Naive B cell (primary cell): ENCODE measurements around the gene CCT2. TPM values are rescaled to one million over a fixed set of nuclear protein-coding genes. Genes with fewer than 3 reads are reported as not detected.

Source experiments
- ATAC-seq, 2 donors: fragments of 150-1000 bp; cut with Tn5 transposase; 2 replicates each; pipeline ENCODE4 v1.10.0; 2021; ENCODE audit warnings: low read depth in 2 of 2, mild to moderate bottlenecking in 2 of 2, moderate library complexity in 2 of 2
- DNase-seq: peaks from one replicate; pipeline ENCODE4 v3.0.0; 2022
- H3K27ac Mint-ChIP-seq, 6 donors: one replicate each; pipeline ENCODE4 v1.8.0; 2020 to 2022; ENCODE audit warnings: mild to moderate bottlenecking in 6 of 6, mixed read lengths in 6 of 6, moderate library complexity in 5 of 6, inconsistent platforms in 2 of 6
- H3K27me3 Mint-ChIP-seq, 3 donors: one replicate each; pipeline ENCODE4 v1.8.0; 2021 to 2022; ENCODE audit warnings: mixed read lengths in 3 of 3, mild to moderate bottlenecking in 1 of 3
- H3K36me3 Mint-ChIP-seq, 2 donors: one replicate each; pipeline ENCODE4 v1.8.0; 2020 to 2022; ENCODE audit warnings: mixed read lengths in 2 of 2, inconsistent platforms in 1 of 2, mild to moderate bottlenecking in 1 of 2
- H3K4me1 Mint-ChIP-seq, 3 donors: one replicate each; pipeline ENCODE4 v1.8.0; 2020 to 2022; ENCODE audit warnings: mixed read lengths in 3 of 3, inconsistent platforms in 1 of 3, mild to moderate bottlenecking in 1 of 3, moderate library complexity in 1 of 3
- H3K4me3 Mint-ChIP-seq, 8 donors: one replicate each; pipeline ENCODE4 v1.8.0; 2020 to 2022; ENCODE audit warnings: mild to moderate bottlenecking in 8 of 8, mixed read lengths in 8 of 8, moderate library complexity in 8 of 8, inconsistent platforms in 2 of 8
- H3K9me3 Mint-ChIP-seq, 7 donors: one replicate each; pipeline ENCODE4 v1.8.0; 2020 to 2022; ENCODE audit warnings: mixed read lengths in 7 of 7, mild to moderate bottlenecking in 5 of 7, inconsistent platforms in 2 of 7, moderate library complexity in 1 of 7
- polyA plus RNA-seq, 6 donors: library from polyadenylated mRNA; unstranded; fragments of 300-500 nt; fragmentation: Illumina TruSeq; gene quantifications; one replicate each; pipeline ENCODE4 v1.2.3, GENCODE V29; 2021; ENCODE audit warnings: low read depth in 6 of 6

Gene CCT2
- polyA plus RNA-seq, 6 donors from 2014 or later = 154 to 180 (median 166) TPM

DNA sequence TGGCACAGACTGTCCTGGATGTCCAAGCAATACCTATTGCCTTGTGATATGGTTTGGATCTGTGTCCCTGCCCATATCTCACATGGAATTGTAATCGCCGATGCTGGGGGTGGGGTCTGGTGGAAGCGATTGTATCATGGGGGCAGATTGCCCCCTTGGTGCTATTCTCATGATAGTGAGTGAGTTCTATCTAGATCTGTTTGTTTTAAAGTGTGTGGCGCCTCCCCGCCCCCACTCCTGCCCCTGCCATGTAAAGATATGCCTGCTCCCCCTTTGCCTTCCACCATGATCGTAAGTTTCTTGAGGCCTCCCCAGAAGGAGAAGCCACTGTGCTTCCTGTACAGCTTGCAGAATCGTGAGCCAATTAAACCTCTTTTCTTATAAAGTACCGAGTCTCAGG is 42.2 kb downstream of the CCT2 start:
- DNase-seq (no peak), ATAC-seq (no peak)
- H3K4me3 Mint-ChIP-seq = no peak overlapping the region
- peaks cover under 1 to 11% (median 3%) of the 10 kb centered on the region in 3 donors for H3K27me3 Mint-ChIP-seq
- H3K27ac Mint-ChIP-seq = no peak overlapping the region
- peaks cover 0 to 3% (median 0%) of the 10 kb centered on the region in 3 donors for H3K4me1 Mint-ChIP-seq
- peaks cover 0 to 4% (median 0%) of the 10 kb centered on the region in 7 donors for H3K9me3 Mint-ChIP-seq
- no peaks in the 10 kb centered on the region for H3K36me3 Mint-ChIP-seq

DNA sequence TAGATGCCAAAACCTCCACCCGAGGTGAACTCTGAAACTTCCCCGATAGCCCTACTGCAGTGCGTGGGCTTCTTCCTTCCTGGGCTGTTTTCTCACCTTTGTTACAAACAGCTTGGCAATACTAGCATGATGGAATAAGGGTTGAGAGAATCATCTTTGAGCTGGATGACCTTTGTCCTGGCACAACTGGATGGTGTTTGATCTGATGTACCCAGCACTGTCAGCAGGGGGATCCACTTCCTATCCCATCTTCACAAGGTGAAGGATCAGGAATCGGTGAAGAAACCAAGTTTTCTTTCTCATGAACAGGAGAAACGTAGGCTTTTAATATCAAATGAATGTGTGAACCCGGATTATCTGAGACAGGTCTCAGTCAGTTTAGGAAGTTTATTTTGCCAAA is 44.9 kb downstream of the CCT2 start:
- Mint-ChIP-seq H3K4me1 (peaks cover 0 to 3% (median 0%) of the 10 kb centered on the region in 3 donors), H3K27ac (no peak overlapping the region), H3K9me3 (peaks cover 0 to 4% (median 0%) of the 10 kb centered on the region in 7 donors), H3K27me3 (peaks cover 0 to 11% (median 0%) of the 10 kb centered on the region in 3 donors), H3K36me3 (no peaks in the 10 kb centered on the region), H3K4me3 (no peak overlapping the region)
- DNase-seq = no peak
- no peak for ATAC-seq

DNA sequence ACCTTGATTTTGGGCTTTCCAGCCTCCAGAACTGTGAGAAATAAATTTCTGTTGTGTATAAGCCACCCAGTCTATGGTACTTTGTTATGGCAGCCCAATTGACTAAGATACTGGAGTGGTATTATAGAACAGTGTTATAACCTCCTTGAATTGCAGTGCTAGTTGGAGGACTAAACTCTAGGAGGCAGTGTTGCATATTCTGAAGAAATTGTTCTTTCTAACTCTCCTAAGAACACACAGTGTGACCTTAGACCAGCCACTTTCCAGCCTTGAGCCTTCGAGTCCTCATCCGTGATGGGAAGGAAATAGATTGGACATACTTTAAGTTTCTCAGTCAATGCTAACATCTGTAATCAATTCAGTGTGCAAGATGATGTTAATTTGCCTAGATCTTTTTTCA is 47.8 kb downstream of the CCT2 start:
- H3K27ac Mint-ChIP-seq = no peak overlapping the region
- no peaks in the 10 kb centered on the region for H3K27me3 Mint-ChIP-seq
- no peaks in the 10 kb centered on the region for H3K36me3 Mint-ChIP-seq
- no peak overlapping the region for H3K4me3 Mint-ChIP-seq
- H3K4me1 Mint-ChIP-seq = peaks cover 0 to 3% (median 0%) of the 10 kb centered on the region in 3 donors
- DNase-seq (no peak), ATAC-seq (no peak)
- H3K9me3 Mint-ChIP-seq = peaks cover 0 to 4% (median 0%) of the 10 kb centered on the region in 7 donors

DNA sequence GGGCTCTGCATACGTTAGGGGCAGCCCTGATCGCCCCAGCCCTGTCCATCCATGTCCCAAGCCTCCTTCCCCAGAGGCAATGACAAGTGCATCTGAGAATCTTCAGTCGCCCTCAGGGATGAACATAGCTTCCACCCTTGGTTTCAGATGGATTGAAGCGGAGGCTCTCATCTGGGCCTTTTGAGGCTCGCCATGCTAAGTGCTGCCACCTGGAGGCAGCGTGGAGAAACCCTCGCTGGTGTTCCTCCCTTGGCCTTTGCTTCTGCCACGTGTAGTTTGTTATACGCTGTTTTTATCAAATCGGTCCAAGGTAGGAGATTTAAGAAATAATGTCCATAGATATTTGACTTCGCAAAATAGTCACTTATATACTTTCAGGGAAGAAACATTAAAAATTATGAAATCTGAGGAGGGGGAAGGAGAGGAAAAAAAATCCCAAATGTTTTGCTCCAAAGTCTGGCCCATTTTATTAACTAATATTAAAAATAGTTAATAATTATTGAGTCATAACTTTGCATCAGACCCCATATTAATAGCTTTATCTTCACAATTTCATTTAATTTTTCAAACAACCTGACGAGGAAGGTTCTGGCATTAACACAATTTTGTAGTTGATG is 54.2 kb downstream of the CCT2 start:
- ATAC-seq = peak; percentile 46 to 67
- H3K27me3 Mint-ChIP-seq = no peaks in the 10 kb centered on the region
- H3K36me3 Mint-ChIP-seq = no peaks in the 10 kb centered on the region
- peaks cover 0 to 5% (median 2%) of the 10 kb centered on the region in 3 donors for H3K4me1 Mint-ChIP-seq
- no peaks in the 10 kb centered on the region for H3K9me3 Mint-ChIP-seq
- DNase-seq = peak; percentile 37
- no peak overlapping the region for H3K27ac Mint-ChIP-seq
- no peak overlapping the region for H3K4me3 Mint-ChIP-seq

DNA sequence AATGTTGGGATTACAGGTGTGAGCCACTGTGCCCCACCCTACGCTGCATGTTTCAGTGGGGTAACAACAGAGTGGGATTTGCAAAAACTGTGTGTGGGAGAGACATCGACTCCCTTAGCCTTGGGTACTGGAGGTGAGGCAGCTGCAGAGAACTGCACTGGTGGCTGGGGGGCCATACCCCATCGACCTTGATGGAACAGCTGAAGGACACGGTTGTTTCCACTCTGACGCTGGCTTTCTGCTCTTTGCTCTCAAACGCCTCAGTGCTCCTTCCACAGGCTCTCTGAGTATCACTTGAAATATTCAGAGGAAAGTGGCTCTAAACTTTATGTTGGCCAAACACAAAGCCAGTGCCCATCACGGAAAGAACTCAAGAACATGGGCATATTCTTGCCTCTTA is 56.3 kb downstream of the CCT2 start:
- Mint-ChIP-seq H3K27me3 (no peaks in the 10 kb centered on the region), H3K4me1 (peaks cover 0 to 5% (median 2%) of the 10 kb centered on the region in 3 donors), H3K27ac (no peak overlapping the region), H3K4me3 (no peak overlapping the region), H3K36me3 (no peaks in the 10 kb centered on the region), H3K9me3 (no peaks in the 10 kb centered on the region)
- no peak for ATAC-seq
- no peak for DNase-seq

DNA sequence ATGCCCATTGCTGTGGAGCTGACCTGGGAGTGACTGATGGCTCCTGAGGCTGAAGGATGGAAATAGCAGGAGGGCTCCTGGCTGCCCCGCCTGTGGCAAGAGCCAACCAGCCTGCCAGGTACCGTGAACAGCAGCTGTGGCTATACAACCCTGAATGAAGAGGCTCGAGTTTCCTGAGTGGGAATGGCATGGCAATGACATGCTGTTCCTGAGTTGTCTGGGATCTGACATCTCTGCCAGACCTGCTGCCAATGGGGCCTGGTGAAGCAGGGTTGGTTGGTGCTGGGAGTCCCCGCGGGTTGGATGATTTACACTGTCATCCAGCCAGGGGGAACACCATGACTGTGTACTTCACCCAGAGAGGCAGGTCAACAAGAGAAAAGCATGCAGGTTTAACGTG is 57.3 kb downstream of the CCT2 start:
- Mint-ChIP-seq H3K36me3 (no peaks in the 10 kb centered on the region), H3K9me3 (no peaks in the 10 kb centered on the region), H3K4me1 (peaks cover 0 to 5% (median 2%) of the 10 kb centered on the region in 3 donors), H3K27me3 (peaks cover 0 to 2% (median 0%) of the 10 kb centered on the region in 3 donors), H3K27ac (peak overlapping the region in 1 of 6 donors; percentile 68), H3K4me3 (no peak overlapping the region)
- no peak for ATAC-seq
- DNase-seq = no peak

DNA sequence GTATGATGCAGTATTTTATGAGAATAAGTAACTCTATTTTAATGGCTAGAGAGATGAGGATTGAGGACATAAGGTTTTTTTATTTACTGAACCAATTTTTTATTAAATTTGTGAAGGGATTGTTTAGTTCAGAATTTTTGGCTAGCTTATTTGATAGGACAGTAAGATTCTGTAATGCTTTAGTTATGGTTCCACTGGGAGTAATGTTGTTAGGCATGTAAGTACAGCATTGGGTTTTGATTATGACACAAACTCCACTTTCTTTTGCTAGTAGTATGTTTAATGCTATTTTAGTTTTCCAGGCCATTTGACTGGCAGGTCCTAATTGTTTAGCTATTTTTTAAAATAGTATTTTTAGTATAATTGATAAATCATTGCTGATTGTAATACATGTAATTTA is 59.3 kb downstream of the CCT2 start:
- Mint-ChIP-seq H3K27ac (no peak overlapping the region), H3K36me3 (no peaks in the 10 kb centered on the region), H3K27me3 (peaks cover 0 to 12% (median 0%) of the 10 kb centered on the region in 3 donors), H3K9me3 (no peaks in the 10 kb centered on the region), H3K4me1 (peaks cover 0 to 2% (median 1%) of the 10 kb centered on the region in 3 donors), H3K4me3 (no peak overlapping the region)
- no peak for ATAC-seq
- DNase-seq = no peak

DNA sequence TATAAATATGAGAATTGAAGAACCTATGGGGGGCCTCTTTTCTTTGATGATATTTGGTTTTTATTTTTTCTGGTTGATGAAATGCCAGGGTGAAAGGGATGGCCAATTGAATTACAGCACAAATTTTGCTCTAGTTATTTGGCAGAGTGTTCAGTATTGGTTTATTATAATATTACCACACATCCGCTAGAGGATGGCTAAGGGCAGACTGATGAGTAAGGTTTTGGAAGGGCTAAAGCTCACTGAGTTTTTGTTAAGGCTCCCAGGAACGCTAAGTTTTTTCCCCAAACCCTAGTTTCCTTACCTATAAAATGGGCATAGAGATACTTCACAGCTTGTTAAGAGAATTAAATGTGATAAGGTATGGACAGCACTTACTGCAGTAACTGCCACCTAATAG is 59.8 kb downstream of the CCT2 start:
- Mint-ChIP-seq H3K27ac (no peak overlapping the region), H3K4me1 (no peaks in the 10 kb centered on the region), H3K27me3 (peaks cover 0 to 12% (median 0%) of the 10 kb centered on the region in 3 donors), H3K9me3 (no peaks in the 10 kb centered on the region), H3K36me3 (no peaks in the 10 kb centered on the region), H3K4me3 (no peak overlapping the region)
- ATAC-seq (no peak), DNase-seq (no peak)

DNA sequence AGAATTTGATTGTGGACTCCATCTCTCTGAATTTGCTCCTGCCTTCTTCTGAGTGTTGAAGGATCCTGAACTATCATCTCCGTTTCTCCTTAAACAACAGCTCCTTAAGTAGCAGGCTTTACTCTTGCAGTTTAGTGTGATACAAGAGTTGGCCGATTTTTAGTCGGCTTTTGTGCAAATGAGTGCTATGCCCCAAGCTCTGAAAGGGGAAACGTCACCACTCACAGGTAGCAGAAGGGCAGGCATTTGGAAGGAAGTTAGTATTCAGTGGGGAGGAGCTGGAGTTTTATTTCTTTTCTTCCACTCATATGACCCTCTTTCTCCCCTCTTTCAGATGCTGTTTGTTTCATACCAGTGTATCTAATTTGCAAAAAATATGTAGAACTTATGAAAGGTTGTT is 61.9 kb downstream of the CCT2 start:
- ATAC-seq = no peak
- DNase-seq = no peak
- H3K27me3 Mint-ChIP-seq = peaks cover 0 to 12% (median 0%) of the 10 kb centered on the region in 3 donors
- H3K4me1 Mint-ChIP-seq = no peaks in the 10 kb centered on the region
- H3K27ac Mint-ChIP-seq = no peak overlapping the region
- H3K36me3 Mint-ChIP-seq = no peaks in the 10 kb centered on the region
- H3K9me3 Mint-ChIP-seq = no peaks in the 10 kb centered on the region
- no peak overlapping the region for H3K4me3 Mint-ChIP-seq

DNA sequence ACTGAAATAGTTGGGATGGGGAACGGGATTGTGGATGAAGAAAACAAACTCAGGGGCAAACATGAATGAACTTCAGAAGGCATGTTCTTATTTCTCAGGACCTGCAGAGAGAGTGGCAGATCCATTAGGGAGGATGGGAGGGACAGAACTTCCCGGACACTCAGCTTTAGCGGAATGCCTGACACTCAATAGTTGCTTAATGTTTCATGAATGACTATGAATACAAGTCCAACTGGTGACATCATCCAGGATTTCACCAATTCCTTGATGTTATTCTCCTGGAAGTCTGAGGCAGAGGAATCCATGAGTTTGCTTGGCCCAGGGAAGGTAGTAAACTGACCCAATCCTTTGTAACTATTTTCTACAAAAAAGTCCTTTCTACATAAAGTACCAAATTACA is 63.2 kb downstream of the CCT2 start:
- H3K4me3 Mint-ChIP-seq = no peak overlapping the region
- H3K36me3 Mint-ChIP-seq = no peaks in the 10 kb centered on the region
- ATAC-seq (no peak), DNase-seq (no peak)
- H3K27me3 Mint-ChIP-seq = peaks cover 0 to 12% (median 0%) of the 10 kb centered on the region in 3 donors
- H3K9me3 Mint-ChIP-seq = no peaks in the 10 kb centered on the region
- H3K4me1 Mint-ChIP-seq = no peaks in the 10 kb centered on the region
- no peak overlapping the region for H3K27ac Mint-ChIP-seq

DNA sequence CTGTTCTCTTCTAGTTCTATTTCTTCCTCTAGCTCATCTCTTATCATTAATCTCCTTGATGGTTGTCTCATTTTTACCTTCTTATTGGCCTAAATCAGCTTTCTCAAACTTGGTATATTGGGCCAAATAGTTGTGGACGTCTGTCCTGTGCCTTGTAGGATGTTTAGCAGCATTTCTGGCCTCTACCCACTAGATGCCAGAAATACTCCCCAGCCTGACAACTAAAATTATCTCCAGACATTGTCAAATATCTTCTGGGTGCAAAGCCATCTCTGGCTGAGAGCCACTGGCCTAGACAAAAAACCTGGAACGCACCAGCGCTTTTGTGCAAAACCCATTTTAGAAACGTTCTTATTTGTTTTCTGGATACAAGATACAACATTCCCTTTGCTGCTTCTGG is 64.3 kb downstream of the CCT2 start:
- Mint-ChIP-seq H3K4me3 (no peak overlapping the region), H3K36me3 (no peaks in the 10 kb centered on the region), H3K27ac (no peak overlapping the region), H3K27me3 (peaks cover 0 to 12% (median 0%) of the 10 kb centered on the region in 3 donors), H3K4me1 (no peaks in the 10 kb centered on the region), H3K9me3 (no peaks in the 10 kb centered on the region)
- no peak for ATAC-seq
- DNase-seq = no peak

Other genes starting within 250 kb of the CCT2 start
- 10 to 100 TPM in 5 of 6 donors, 1 to 10 TPM in 1; 2.1 to 84.0 (median 41.4) TPM for gene LYZ, start 237.1 kb upstream of the CCT2 start, polyA plus RNA-seq
- 10 to 100 TPM; 24.3 to 51.8 (median 45.7) TPM for gene YEATS4, start 225.7 kb upstream of the CCT2 start, polyA plus RNA-seq
- 10 to 100 TPM; 18.0 to 31.4 (median 28.3) TPM for gene FRS2, start 115.1 kb upstream of the CCT2 start, polyA plus RNA-seq
- gene LRRC10, start 25.4 kb downstream of the CCT2 start, polyA plus RNA-seq = not detected
- gene BEST3, start 113.8 kb downstream of the CCT2 start, polyA plus RNA-seq = under 1 TPM in 2 of 6 donors, not detected in 4; 0.27 to 0.57 TPM
- 10 to 100 TPM in 5 of 6 donors, 1 to 10 TPM in 1; 8.1 to 43.7 (median 32.9) TPM for gene RAB3IP, start 153.4 kb downstream of the CCT2 start, polyA plus RNA-seq
- not detected for gene MYRFL, start 239.8 kb downstream of the CCT2 start, polyA plus RNA-seq